DOHH2 (cell line): ENCODE data around the gene MAPRE3.

ENCODE experiments used
- EZH2phosphoT487 ChIP-seq: fragments of 200-600 bp; sonication (generic); IDR thresholded peaks from 2 replicates; pipeline ENCODE4 v1.6.1; 2017; ENCODE audit warnings: borderline replicate concordance, mild to moderate bottlenecking, antibody characterized with exemption, low read length, moderate library complexity, mixed read lengths
- TF ChIP-seq, protein P1 (sequence below): fragments of 200-600 bp; sonication (generic); IDR thresholded peaks from one replicate; pipeline ENCODE4 v1.5.1; 2014; ENCODE audit warnings: antibody characterized with exemption, mild to moderate bottlenecking, low read depth, low read length; ENCODE audit not compliant: poor library complexity, severe bottlenecking

DNA sequence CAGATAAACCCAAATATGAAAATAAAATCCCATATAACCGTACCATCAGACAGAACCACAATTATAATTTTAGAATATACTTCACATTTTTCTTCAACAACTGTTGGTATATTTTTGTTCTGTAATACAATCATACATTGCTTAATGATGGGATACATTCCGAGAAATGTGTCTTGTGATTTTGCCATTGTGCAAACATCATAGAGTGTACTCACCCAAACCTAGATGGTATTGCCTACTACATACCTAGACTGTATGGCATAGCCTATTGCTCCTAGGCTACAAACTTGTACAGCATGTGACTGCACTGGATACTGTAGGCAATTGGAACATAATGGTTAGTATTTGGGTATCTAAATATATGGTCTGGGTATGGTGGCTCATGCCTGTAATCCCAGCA, 30.6 kb downstream of the MAPRE3 start:
- TF ChIP-seq, protein P1, sequence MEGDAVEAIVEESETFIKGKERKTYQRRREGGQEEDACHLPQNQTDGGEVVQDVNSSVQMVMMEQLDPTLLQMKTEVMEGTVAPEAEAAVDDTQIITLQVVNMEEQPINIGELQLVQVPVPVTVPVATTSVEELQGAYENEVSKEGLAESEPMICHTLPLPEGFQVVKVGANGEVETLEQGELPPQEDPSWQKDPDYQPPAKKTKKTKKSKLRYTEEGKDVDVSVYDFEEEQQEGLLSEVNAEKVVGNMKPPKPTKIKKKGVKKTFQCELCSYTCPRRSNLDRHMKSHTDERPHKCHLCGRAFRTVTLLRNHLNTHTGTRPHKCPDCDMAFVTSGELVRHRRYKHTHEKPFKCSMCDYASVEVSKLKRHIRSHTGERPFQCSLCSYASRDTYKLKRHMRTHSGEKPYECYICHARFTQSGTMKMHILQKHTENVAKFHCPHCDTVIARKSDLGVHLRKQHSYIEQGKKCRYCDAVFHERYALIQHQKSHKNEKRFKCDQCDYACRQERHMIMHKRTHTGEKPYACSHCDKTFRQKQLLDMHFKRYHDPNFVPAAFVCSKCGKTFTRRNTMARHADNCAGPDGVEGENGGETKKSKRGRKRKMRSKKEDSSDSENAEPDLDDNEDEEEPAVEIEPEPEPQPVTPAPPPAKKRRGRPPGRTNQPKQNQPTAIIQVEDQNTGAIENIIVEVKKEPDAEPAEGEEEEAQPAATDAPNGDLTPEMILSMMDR = no peak
- no peak for TF ChIP-seq EZH2phosphoT487
